PFSK-1 (cell line): ENCODE results near the gene KTN1.

Experiments
- FOXP2 ChIP-seq: optimal IDR thresholded peaks from 2 replicates; pipeline ENCODE3; 2011; ENCODE audit warnings: borderline replicate concordance, control low read depth, inconsistent platforms; ENCODE audit not compliant: insufficient read depth; ENCODE audit errors: extremely low read length, extremely low read depth
- POLR2AphosphoS5 ChIP-seq: IDR thresholded peaks from 2 replicates; pipeline ENCODE4 v1.6.1; 2012; ENCODE audit warnings: low read depth, mild to moderate bottlenecking, control low read depth, low read length, moderate library complexity
- REST ChIP-seq, 2 experiments: IDR thresholded peaks; 2 replicates each; pipeline versions ENCODE4 v1.6.1 to v1.8.0; 2011 to 2012; ENCODE audit warnings: low read depth in 2 of 2, low read length in 2 of 2, control low read depth in 1 of 2, inconsistent platforms in 1 of 2, mild to moderate bottlenecking in 1 of 2, moderate library complexity in 1 of 2; ENCODE audit not compliant: insufficient read depth in 1 of 2
- SIN3A ChIP-seq: IDR thresholded peaks from 2 replicates; pipeline ENCODE4 v1.6.1; 2012; ENCODE audit warnings: mild to moderate bottlenecking, low read length, moderate library complexity, borderline replicate concordance; ENCODE audit not compliant: insufficient read depth
- TAF1 ChIP-seq: IDR thresholded peaks from 2 replicates; pipeline ENCODE4 v1.6.1; 2012; ENCODE audit warnings: low read length, control low read depth, borderline replicate concordance; ENCODE audit not compliant: insufficient read depth

- TF ChIP-seq POLR2AphosphoS5 = no peak
- TF ChIP-seq REST (IDR thresholded peaks at IDR 0.05; ENCODE audit: insufficient read depth in 1 of 2, low read depth in 2 of 2, low read length in 2 of 2) = no peak
- TF ChIP-seq TAF1 = no peak
- TF ChIP-seq FOXP2 = no peak
- TF ChIP-seq SIN3A = no peak
Measured at GRCh38 chr14:55697414-55697861, 117.4 kb downstream of the KTN1 start.
